Measurements from ENCODE around the gene ADGRG6.

Gene ADGRG6

DNA sequence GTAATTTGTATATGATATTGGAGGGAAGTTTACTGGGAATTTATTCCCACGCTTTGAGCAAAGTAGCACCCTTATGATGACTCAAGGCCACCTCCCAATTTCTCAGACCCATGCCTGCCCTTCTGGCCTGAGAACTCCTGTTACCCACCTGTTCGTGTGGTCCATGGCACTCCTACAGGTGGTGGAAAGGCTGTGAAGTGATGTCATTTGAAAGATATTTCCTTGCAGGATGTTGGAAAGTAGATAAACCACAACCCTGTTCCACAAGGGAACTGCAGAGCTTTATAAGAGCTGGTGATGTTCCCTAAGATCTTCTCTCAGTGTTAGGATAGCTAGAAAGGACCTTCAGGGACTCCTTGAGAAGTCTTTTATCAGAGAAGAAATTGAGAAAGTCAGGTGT, 70.5 kb downstream of the ADGRG6 start:
- Histone ChIP-seq H4K20me1 (ENCODE audit: insufficient read depth, low read length) (no peaks in the 10 kb centered on the region), H2AFZ (ENCODE audit: low read length) (no peak overlapping the region), H3K27me3 (ENCODE audit: insufficient read depth, low read length) (no peaks in the 10 kb centered on the region), H3K9me2 (ENCODE audit: low read depth, low read length) (no peaks in the 10 kb centered on the region), H3K27ac (ENCODE audit: low read depth, low read length, poor library complexity, severe bottlenecking) (no peak overlapping the region), H3K4me3 (ENCODE audit: low read depth, low read length, poor library complexity, severe bottlenecking) (no peak overlapping the region), H3K36me3 (ENCODE audit: insufficient read depth, low read length) (no peaks in the 10 kb centered on the region), H3K4me2 (ENCODE audit: low read length) (no peak overlapping the region), H3K79me2 (ENCODE audit: insufficient read depth, low read length) (no peaks in the 10 kb centered on the region), H3F3A (ENCODE audit: insufficient read depth, low read length) (no peaks in the 10 kb centered on the region), H3K9me3 (ENCODE audit: low read length) (no peaks in the 10 kb centered on the region), H3K9ac (ENCODE audit: low read length) (no peak overlapping the region), H3K4me1 (ENCODE audit: insufficient read depth, low read length, severe bottlenecking) (no peaks in the 10 kb centered on the region)
- TF ChIP-seq, protein P1, sequence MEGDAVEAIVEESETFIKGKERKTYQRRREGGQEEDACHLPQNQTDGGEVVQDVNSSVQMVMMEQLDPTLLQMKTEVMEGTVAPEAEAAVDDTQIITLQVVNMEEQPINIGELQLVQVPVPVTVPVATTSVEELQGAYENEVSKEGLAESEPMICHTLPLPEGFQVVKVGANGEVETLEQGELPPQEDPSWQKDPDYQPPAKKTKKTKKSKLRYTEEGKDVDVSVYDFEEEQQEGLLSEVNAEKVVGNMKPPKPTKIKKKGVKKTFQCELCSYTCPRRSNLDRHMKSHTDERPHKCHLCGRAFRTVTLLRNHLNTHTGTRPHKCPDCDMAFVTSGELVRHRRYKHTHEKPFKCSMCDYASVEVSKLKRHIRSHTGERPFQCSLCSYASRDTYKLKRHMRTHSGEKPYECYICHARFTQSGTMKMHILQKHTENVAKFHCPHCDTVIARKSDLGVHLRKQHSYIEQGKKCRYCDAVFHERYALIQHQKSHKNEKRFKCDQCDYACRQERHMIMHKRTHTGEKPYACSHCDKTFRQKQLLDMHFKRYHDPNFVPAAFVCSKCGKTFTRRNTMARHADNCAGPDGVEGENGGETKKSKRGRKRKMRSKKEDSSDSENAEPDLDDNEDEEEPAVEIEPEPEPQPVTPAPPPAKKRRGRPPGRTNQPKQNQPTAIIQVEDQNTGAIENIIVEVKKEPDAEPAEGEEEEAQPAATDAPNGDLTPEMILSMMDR (IDR thresholded peaks at IDR 0.05; ENCODE audit: low read length): no peak
- TF ChIP-seq EZH2 (IDR thresholded peaks at IDR 0.05; ENCODE audit: borderline replicate concordance, low read length): no peak

- H3K9ac ChIP-seq (ENCODE audit: low read length): no peak overlapping the region
- no peak overlapping the region for H3K4me3 ChIP-seq (ENCODE audit: low read depth, low read length, poor library complexity, severe bottlenecking)
- no peaks in the 10 kb centered on the region for H3K9me3 ChIP-seq (ENCODE audit: low read length)
- H2AFZ ChIP-seq (ENCODE audit: low read length): no peak overlapping the region
- no peaks in the 10 kb centered on the region for H3F3A ChIP-seq (ENCODE audit: insufficient read depth, low read length)
- H3K4me2 ChIP-seq (ENCODE audit: low read length): no peak overlapping the region
- H3K27ac ChIP-seq (ENCODE audit: low read depth, low read length, poor library complexity, severe bottlenecking): no peak overlapping the region
- H3K9me2 ChIP-seq (ENCODE audit: low read depth, low read length): no peaks in the 10 kb centered on the region
- no peaks in the 10 kb centered on the region for H4K20me1 ChIP-seq (ENCODE audit: insufficient read depth, low read length)
- no peaks in the 10 kb centered on the region for H3K27me3 ChIP-seq (ENCODE audit: insufficient read depth, low read length)
- no peaks in the 10 kb centered on the region for H3K4me1 ChIP-seq (ENCODE audit: insufficient read depth, low read length, severe bottlenecking)
- TF ChIP-seq, protein P1 (IDR thresholded peaks at IDR 0.05; ENCODE audit: low read length): no peak
- TF ChIP-seq EZH2 (IDR thresholded peaks at IDR 0.05; ENCODE audit: borderline replicate concordance, low read length): no peak
- H3K79me2 ChIP-seq (ENCODE audit: insufficient read depth, low read length): no peaks in the 10 kb centered on the region
- H3K36me3 ChIP-seq (ENCODE audit: insufficient read depth, low read length): no peaks in the 10 kb centered on the region
These were observed 71.7 kb downstream of the ADGRG6 start for GRCh38 chr6:142373268-142374090.

- no peaks in the 10 kb centered on the region for H3K36me3 ChIP-seq (ENCODE audit: insufficient read depth, low read length)
- no peaks in the 10 kb centered on the region for H4K20me1 ChIP-seq (ENCODE audit: insufficient read depth, low read length)
- H3K4me1 ChIP-seq (ENCODE audit: insufficient read depth, low read length, severe bottlenecking): no peaks in the 10 kb centered on the region
- no peaks in the 10 kb centered on the region for H3K9me2 ChIP-seq (ENCODE audit: low read depth, low read length)
- no peak overlapping the region for H3K4me2 ChIP-seq (ENCODE audit: low read length)
- H3F3A ChIP-seq (ENCODE audit: insufficient read depth, low read length): no peaks in the 10 kb centered on the region
- H3K9me3 ChIP-seq (ENCODE audit: low read length): no peaks in the 10 kb centered on the region
- H2AFZ ChIP-seq (ENCODE audit: low read length): no peak overlapping the region
- H3K4me3 ChIP-seq (ENCODE audit: low read depth, low read length, poor library complexity, severe bottlenecking): no peak overlapping the region
- H3K79me2 ChIP-seq (ENCODE audit: insufficient read depth, low read length): no peaks in the 10 kb centered on the region
- TF ChIP-seq EZH2 (IDR thresholded peaks at IDR 0.05; ENCODE audit: borderline replicate concordance, low read length): no peak
- TF ChIP-seq, protein P1 (IDR thresholded peaks at IDR 0.05; ENCODE audit: low read length): no peak
- no peak overlapping the region for H3K9ac ChIP-seq (ENCODE audit: low read length)
- H3K27me3 ChIP-seq (ENCODE audit: insufficient read depth, low read length): no peaks in the 10 kb centered on the region
- H3K27ac ChIP-seq (ENCODE audit: low read depth, low read length, poor library complexity, severe bottlenecking): no peak overlapping the region
These were observed 72.4 kb downstream of the ADGRG6 start for GRCh38 chr6:142374091-142374770.

All from OCI-LY1 (cell line).